ENCODE measurements around the gene SMIM1. TPM values are rescaled to one million over a fixed set of nuclear protein-coding genes. Genes with fewer than 3 reads are reported as not detected.

The SMIM1 gene
- total and polyA plus RNA-seq, 2 experiments from 2014 or later, result 20.9 to 25.8 TPM

Other genes starting within 250 kb of the SMIM1 start
- 12.6 and 31.7 TPM in 2 replicates for gene MEGF6, start 161.2 kb upstream of the SMIM1 start, total RNA-seq
- gene MEGF6, start 161.2 kb upstream of the SMIM1 start, polyA plus RNA-seq, result 11.1 and 24.5 TPM in 2 replicates
- 9.3 and 16.0 TPM in 2 replicates for gene TPRG1L, start 147.7 kb upstream of the SMIM1 start, total RNA-seq
- gene TPRG1L, start 147.7 kb upstream of the SMIM1 start, polyA plus RNA-seq, result 18.8 and 32.3 TPM in 2 replicates
- 21.6 and 24.2 TPM in 2 replicates for gene WRAP73, start 122.6 kb upstream of the SMIM1 start, total RNA-seq
- 25.9 and 27.1 TPM in 2 replicates for gene WRAP73, start 122.6 kb upstream of the SMIM1 start, polyA plus RNA-seq
- not detected in 2 replicates for gene TP73, start 120.2 kb upstream of the SMIM1 start, total RNA-seq
- 0.87 and 1.0 TPM in 2 replicates for gene TP73, start 120.2 kb upstream of the SMIM1 start, polyA plus RNA-seq
- 0.09 TPM in 1 of 2 replicates, not detected in the other for gene CCDC27, start 20.3 kb upstream of the SMIM1 start, total RNA-seq
- 0.56 and 0.71 TPM in 2 replicates for gene CCDC27, start 20.3 kb upstream of the SMIM1 start, polyA plus RNA-seq
- 53.5 and 67.5 TPM in 2 replicates for gene LRRC47, start 23.7 kb downstream of the SMIM1 start, total RNA-seq
- 61.5 and 78.3 TPM in 2 replicates for gene LRRC47, start 23.7 kb downstream of the SMIM1 start, polyA plus RNA-seq
- gene CEP104, start 84.5 kb downstream of the SMIM1 start, total RNA-seq, result 17.9 and 21.4 TPM in 2 replicates
- 26.3 and 32.4 TPM in 2 replicates for gene CEP104, start 84.5 kb downstream of the SMIM1 start, polyA plus RNA-seq
- 8.0 and 9.7 TPM in 2 replicates for gene DFFB, start 84.7 kb downstream of the SMIM1 start, total RNA-seq
- gene DFFB, start 84.7 kb downstream of the SMIM1 start, polyA plus RNA-seq, result 6.5 and 7.2 TPM in 2 replicates
- gene C1orf174, start 127.5 kb downstream of the SMIM1 start, total RNA-seq, result 20.3 and 22.2 TPM in 2 replicates
- gene C1orf174, start 127.5 kb downstream of the SMIM1 start, polyA plus RNA-seq, result 17.6 and 26.1 TPM in 2 replicates

Measured in cardiac muscle cell (in vitro differentiated cells and primary cell).